ENCODE results near the gene FAM25G. TPM values are rescaled to one million over a fixed set of nuclear protein-coding genes. Genes with fewer than 3 reads are reported as not detected.

FAM25G gene
- total RNA-seq (2022; extraction: Qiagen RNA extraction; ENCODE audit: low read depth): 0.65 to 1.8 TPM in 2 of 5 replicates, not detected in the others

GRCh38 chr10:47491600-47491999 lies at the start of gene FAM25G:
TSS of gene FAM25G (minus strand) at chr10:47491700. CDS start at chr10:47491674, 26 bp downstream.

GRCh38 chr10:47523475-47523874 lies 32.0 kb upstream of the FAM25G start, which contains the start of gene AGAP9:
TSS of gene AGAP9 (minus strand) at chr10:47523638. CDS start at chr10:47523526, 112 bp downstream.

GRCh38 chr10:47483923-47484322 lies 7.6 kb downstream of the FAM25G start, which contains the start of gene ANXA8:
TSS of gene ANXA8 (minus strand) at chr10:47484115. CDS start at chr10:47483933, 182 bp downstream.

Other genes starting within 250 kb of the FAM25G start
- gene GDF10, start 191.5 kb downstream of the FAM25G start, total RNA-seq (2022; extraction: Qiagen RNA extraction; ENCODE audit: low read depth): 0.06 to 0.15 TPM (median 0.12 TPM) in 5 replicates
- not detected in 5 replicates for gene GDF2, start 169.2 kb downstream of the FAM25G start, total RNA-seq (2022; extraction: Qiagen RNA extraction; ENCODE audit: low read depth)
- gene RBP3, start 143.3 kb downstream of the FAM25G start, total RNA-seq (2022; extraction: Qiagen RNA extraction; ENCODE audit: low read depth): not detected in 5 replicates
- gene ZNF488, start 107.4 kb downstream of the FAM25G start, total RNA-seq (2022; extraction: Qiagen RNA extraction; ENCODE audit: low read depth): 11.3 to 15.0 TPM (median 13.0 TPM) in 5 replicates
- gene ANXA8, start 7.6 kb downstream of the FAM25G start, total RNA-seq (2022; extraction: Qiagen RNA extraction; ENCODE audit: low read depth): 27.8 to 40.7 TPM (median 30.6 TPM) in 5 replicates
- gene AGAP9, start 31.9 kb upstream of the FAM25G start, total RNA-seq (2022; extraction: Qiagen RNA extraction; ENCODE audit: low read depth): 8.2 to 12.1 TPM (median 9.8 TPM) in 5 replicates